HepG2 (cell line): ENCODE measurements around the gene BATF2. TPM values are rescaled to one million over a fixed set of nuclear protein-coding genes. Genes with fewer than 3 reads are reported as not detected.

Source experiments
- ATAC-seq: fragments of 200-7000 bp; cut with Tn5 transposase; 3 replicates; pipeline ENCODE4 v1.9.1; 2020; ENCODE audit warnings: mild to moderate bottlenecking, moderate library complexity
- BruUV-seq: library from RNA; stranded (reverse); fragments of 400-500 nt; replicated peaks from 2 replicates; lab custom pipeline; 2021; lab: Mats Ljungman, UMichigan
- CTCF ChIA-PET: fragments of 300-600 bp; formaldehyde crosslinking; extraction: SDS; loops from one replicate; lab custom pipeline; 2021; ENCODE audit warnings: low total read pairs, inconsistent platforms, low intra/inter-chr PET ratio; lab: Yijun Ruan, JAX
- POLR2A ChIA-PET: fragments of 350-600 bp; sonication (Branson Sonifier 250); formaldehyde crosslinking; loops from one replicate; lab custom pipeline; 2020; ENCODE audit warnings: antibody characterized with exemption, inconsistent platforms; lab: Yijun Ruan, JAX
- DNase-seq: peaks from one replicate; pipeline ENCODE4 v3.0.0-alpha.2; 2015; ENCODE audit warnings: low spot score
- FAIRE-seq: peaks from 3 replicates; lab custom pipeline; 2011; peaks lifted over from hg19 to GRCh38; lab: Jason Lieb, UNC
- H2AFZ ChIP-seq: one replicate; pipeline ENCODE4 v1.6.1; 2011; ENCODE audit warnings: low read length, inconsistent platforms
- H3K27ac ChIP-seq: fragments of 300-600 bp; 3 replicates; pipeline ENCODE4 v1.8.0; 2011; ENCODE audit warnings: mixed run types, mild to moderate bottlenecking, mixed read lengths, low read length, inconsistent platforms; ENCODE audit not compliant: insufficient read depth; ENCODE audit errors: extremely low read length
- H3K27me3 ChIP-seq, 2 experiments: fragments of 200-600 bp in 1 of 2; 2 replicates in 1 of 2; 3 replicates in 1 of 2; pipeline versions ENCODE4 v1.6.0 to v1.8.0; 2011; ENCODE audit warnings: low read length in 2 of 2, mild to moderate bottlenecking in 2 of 2, moderate library complexity in 2 of 2, inconsistent platforms in 1 of 2; ENCODE audit not compliant: insufficient read depth in 2 of 2, control insufficient read depth in 1 of 2
- H3K36me3 ChIP-seq, 2 experiments: fragments of 200-600 bp in 1 of 2; replicated peaks in 1 of 2; 2 replicates in 1 of 2; 3 replicates in 1 of 2; pipeline versions ENCODE4 v1.5.1 to v1.8.0; 2011; ENCODE audit warnings: low read length in 2 of 2, inconsistent platforms in 1 of 2; ENCODE audit not compliant: insufficient read depth in 2 of 2, control insufficient read depth in 1 of 2
- H3K4me1 ChIP-seq: 2 replicates; pipeline ENCODE4 v1.5.1; 2012; ENCODE audit warnings: low read length, inconsistent platforms; ENCODE audit not compliant: insufficient read depth
- H3K4me2 ChIP-seq: 2 replicates; pipeline ENCODE4 v1.6.0; 2011; ENCODE audit warnings: low read depth, low read length, inconsistent platforms
- H3K4me3 ChIP-seq, 3 experiments: fragments of 200-600 bp in 1 of 3; sonication (generic), shearing (Covaris generic) in 1 of 3; replicated peaks in 1 of 3; 2 replicates each; pipeline ENCODE4 v1.5.1; 2011 to 2016; ENCODE audit warnings: low read length in 3 of 3, inconsistent platforms in 2 of 3, low read depth in 2 of 3, mild to moderate bottlenecking in 2 of 3, control low read depth in 1 of 3, mixed read lengths in 1 of 3; ENCODE audit not compliant: insufficient read depth in 1 of 3
- H3K79me2 ChIP-seq: one replicate; pipeline ENCODE4 v1.6.1; 2011; ENCODE audit warnings: low read length, inconsistent platforms; ENCODE audit not compliant: insufficient read depth
- H3K9ac ChIP-seq: 2 replicates; pipeline ENCODE4 v1.6.0; 2011; ENCODE audit warnings: mild to moderate bottlenecking, low read depth, low read length, inconsistent platforms; ENCODE audit not compliant: insufficient read depth
- H3K9me3 ChIP-seq: 2 replicates; pipeline ENCODE4 v1.5.1; 2012; ENCODE audit warnings: mild to moderate bottlenecking, low read length
- H4K20me1 ChIP-seq: 2 replicates; pipeline ENCODE4 v1.6.0; 2011; ENCODE audit warnings: inconsistent platforms, mild to moderate bottlenecking, low read length, moderate library complexity; ENCODE audit not compliant: insufficient read depth
- CSRNP2 ChIP-seq: sonication (generic); formaldehyde crosslinking; conservative IDR thresholded peaks from 2 replicates; pipeline ENCODE4 v1.8.0; 2022; ENCODE audit warnings: low read depth, missing genetic modification reagents
- ELF1 ChIP-seq: sonication (generic); formaldehyde crosslinking; IDR thresholded peaks from 2 replicates; pipeline ENCODE4 v1.4.0; 2020; ENCODE audit warnings: missing genetic modification reagents
- KAT8 ChIP-seq: IDR thresholded peaks from 2 replicates; pipeline ENCODE4 v1.6.1; 2016; ENCODE audit warnings: missing genetic modification reagents, missing compliant biosample characterization
- KLF12 ChIP-seq: sonication (generic); formaldehyde crosslinking; IDR thresholded peaks from 2 replicates; pipeline ENCODE4 v1.4.0; 2020; ENCODE audit warnings: missing genetic modification reagents, borderline replicate concordance
- NFIB ChIP-seq: sonication (generic); formaldehyde crosslinking; IDR thresholded peaks from 2 replicates; pipeline ENCODE4 v1.9.0; 2021; ENCODE audit warnings: missing genetic modification reagents, mild to moderate bottlenecking, borderline replicate concordance
- SMYD3 ChIP-seq: sonication (generic); formaldehyde crosslinking; IDR thresholded peaks from 2 replicates; pipeline ENCODE4 v1.8.1; 2023; ENCODE audit warnings: mild to moderate bottlenecking, missing genetic modification reagents
- SNAPC2 ChIP-seq: sonication (generic); formaldehyde crosslinking; IDR thresholded peaks from 2 replicates; pipeline ENCODE4 v1.8.1; 2022; ENCODE audit warnings: mild to moderate bottlenecking, missing genetic modification reagents
- SPEN ChIP-seq: sonication (generic); formaldehyde crosslinking; IDR thresholded peaks from 2 replicates; pipeline ENCODE4 v1.5.1; 2020; ENCODE audit warnings: low read depth, mild to moderate bottlenecking, missing genetic modification reagents
- ZBTB44 ChIP-seq: sonication (generic); formaldehyde crosslinking; IDR thresholded peaks from 2 replicates; pipeline ENCODE4 v1.4.0; 2020; ENCODE audit warnings: missing genetic modification reagents
- ZNF224 ChIP-seq: sonication (generic); formaldehyde crosslinking; IDR thresholded peaks from 2 replicates; pipeline ENCODE4 v1.5.0; 2020; ENCODE audit warnings: mild to moderate bottlenecking, missing genetic modification reagents
- ZNF354B ChIP-seq: sonication (generic); formaldehyde crosslinking; IDR thresholded peaks from 2 replicates; pipeline ENCODE4 v1.8.0; 2022; ENCODE audit warnings: mild to moderate bottlenecking, missing genetic modification reagents
- ZNF550 ChIP-seq: sonication (generic); formaldehyde crosslinking; IDR thresholded peaks from 2 replicates; pipeline ENCODE4 v1.4.0; 2020; ENCODE audit warnings: mild to moderate bottlenecking, missing genetic modification reagents, borderline replicate concordance
- WGBS: methylation state at CpG from one replicate; pipeline ENCODE4 v1.1.6; 2017; ENCODE audit warnings: low lambda C conversion rate; 5-methylcytosine and 5-hydroxymethylcytosine counted together
- in situ Hi-C: cut with HindIII; loops from 2 replicates; pipeline ENCODE4 v1.10.0; 2017; ENCODE audit warnings: low pct_unique_long_range_greater_than_20kb; ENCODE audit not compliant: extremely low pct_ligation_motif_present
- intact Hi-C: fragments of 100-400 bp; cut with micrococcal nuclease; formaldehyde crosslinking; loops from one replicate; pipeline ENCODE4 v1.10.0; 2022; ENCODE audit not compliant: unreplicated experiment
- polyA plus RNA-seq, 8 experiments: library from polyadenylated mRNA; depleted of rRNA in 3 of 8; stranded (reverse) in 7 of 8; unstranded in 1 of 8; fragments of >200 nt; fragmentation: Illumina TruSeq in 4 of 8; extraction: Trizol in 4 of 8; gene quantifications; 2 replicates each; pipeline versions ENCODE4 v1.2.1 to v1.2.3, GENCODE V29; 2011 to 2016; ENCODE audit warnings: low read depth in 4 of 8, missing spikeins in 1 of 8, mixed read lengths in 1 of 8; ENCODE audit not compliant: insufficient read depth in 1 of 8
- total RNA-seq, 5 experiments: library from RNA; depleted of rRNA; stranded (reverse); fragments of >200 nt; fragmentation: Illumina TruSeq; extraction: Trizol; gene quantifications; 2 replicates each; pipeline ENCODE4 v1.2.3, GENCODE V29; 2016; ENCODE audit warnings: low read depth in 1 of 5
- TF ChIP-seq, protein P1 (sequence below): sonication (generic); formaldehyde crosslinking; IDR thresholded peaks from 2 replicates; pipeline ENCODE4 v1.4.0; 2020; ENCODE audit warnings: missing genetic modification reagents
- TF ChIP-seq, protein P2 (sequence below): sonication (generic); formaldehyde crosslinking; IDR thresholded peaks from 2 replicates; pipeline ENCODE4 v1.5.0; 2020; ENCODE audit warnings: mild to moderate bottlenecking, missing genetic modification reagents

The BATF2 gene
- total and polyA plus RNA-seq, 2 of the 13 experiments (the other 11 are each of a cell fraction or from before 2014, with no cell fraction given) = 2.8 to 3.9 TPM

DNA sequence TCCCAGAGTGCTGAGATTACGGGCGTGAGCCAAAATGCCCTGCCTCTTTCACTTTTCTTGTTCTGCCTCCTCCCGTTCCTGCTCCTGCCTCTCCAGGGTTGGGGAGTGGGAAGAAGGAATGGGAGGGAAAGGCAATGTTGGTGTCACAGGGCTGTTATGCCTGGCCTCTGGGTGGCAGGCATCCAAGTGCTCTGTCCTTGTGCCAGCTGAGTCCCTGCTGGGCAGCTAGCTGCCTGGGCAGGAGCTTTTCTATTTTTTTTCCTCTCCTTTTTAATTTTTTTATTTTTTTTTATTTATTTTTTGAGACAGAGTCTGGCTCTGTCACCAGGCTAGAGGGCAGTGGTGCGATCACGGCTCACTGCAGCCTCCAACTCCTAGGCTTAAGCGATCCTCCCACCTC is 40.2 kb upstream of the BATF2 start:
- BruUV-seq = no TSS peak
- POLR2A ChIA-PET = interaction anchor here (1.4 kb wide), 1 partner anchor 23 kb away, joined by 3 read pairs; the partner anchor contains the start of gene ARL2
- DNase-seq = no peak
- intact Hi-C loops (no loop called here), in situ Hi-C loops (no loop called here)
- FAIRE-seq = no peak
- TF ChIP-seq SNAPC2 (no peak), KAT8 (CRISPR knock-in tag) (no peak), NFIB (no peak), ELF1 (CRISPR knock-in tag) (no peak), ZNF550 (CRISPR knock-in tag) (no peak), SMYD3 (CRISPR knock-in tag) (no peak), ZNF224 (CRISPR knock-in tag) (no peak), SPEN (CRISPR knock-in tag) (no peak), ZBTB44 (CRISPR knock-in tag) (no peak), CSRNP2 (CRISPR knock-in tag) (no peak), KLF12 (CRISPR knock-in tag) (no peak), ZNF354B (CRISPR knock-in tag) (no peak)
- TF ChIP-seq, protein P1, sequence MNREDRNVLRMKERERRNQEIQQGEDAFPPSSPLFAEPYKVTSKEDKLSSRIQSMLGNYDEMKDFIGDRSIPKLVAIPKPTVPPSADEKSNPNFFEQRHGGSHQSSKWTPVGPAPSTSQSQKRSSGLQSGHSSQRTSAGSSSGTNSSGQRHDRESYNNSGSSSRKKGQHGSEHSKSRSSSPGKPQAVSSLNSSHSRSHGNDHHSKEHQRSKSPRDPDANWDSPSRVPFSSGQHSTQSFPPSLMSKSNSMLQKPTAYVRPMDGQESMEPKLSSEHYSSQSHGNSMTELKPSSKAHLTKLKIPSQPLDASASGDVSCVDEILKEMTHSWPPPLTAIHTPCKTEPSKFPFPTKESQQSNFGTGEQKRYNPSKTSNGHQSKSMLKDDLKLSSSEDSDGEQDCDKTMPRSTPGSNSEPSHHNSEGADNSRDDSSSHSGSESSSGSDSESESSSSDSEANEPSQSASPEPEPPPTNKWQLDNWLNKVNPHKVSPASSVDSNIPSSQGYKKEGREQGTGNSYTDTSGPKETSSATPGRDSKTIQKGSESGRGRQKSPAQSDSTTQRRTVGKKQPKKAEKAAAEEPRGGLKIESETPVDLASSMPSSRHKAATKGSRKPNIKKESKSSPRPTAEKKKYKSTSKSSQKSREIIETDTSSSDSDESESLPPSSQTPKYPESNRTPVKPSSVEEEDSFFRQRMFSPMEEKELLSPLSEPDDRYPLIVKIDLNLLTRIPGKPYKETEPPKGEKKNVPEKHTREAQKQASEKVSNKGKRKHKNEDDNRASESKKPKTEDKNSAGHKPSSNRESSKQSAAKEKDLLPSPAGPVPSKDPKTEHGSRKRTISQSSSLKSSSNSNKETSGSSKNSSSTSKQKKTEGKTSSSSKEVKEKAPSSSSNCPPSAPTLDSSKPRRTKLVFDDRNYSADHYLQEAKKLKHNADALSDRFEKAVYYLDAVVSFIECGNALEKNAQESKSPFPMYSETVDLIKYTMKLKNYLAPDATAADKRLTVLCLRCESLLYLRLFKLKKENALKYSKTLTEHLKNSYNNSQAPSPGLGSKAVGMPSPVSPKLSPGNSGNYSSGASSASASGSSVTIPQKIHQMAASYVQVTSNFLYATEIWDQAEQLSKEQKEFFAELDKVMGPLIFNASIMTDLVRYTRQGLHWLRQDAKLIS (CRISPR knock-in tag) = no peak
- TF ChIP-seq, protein P2, sequence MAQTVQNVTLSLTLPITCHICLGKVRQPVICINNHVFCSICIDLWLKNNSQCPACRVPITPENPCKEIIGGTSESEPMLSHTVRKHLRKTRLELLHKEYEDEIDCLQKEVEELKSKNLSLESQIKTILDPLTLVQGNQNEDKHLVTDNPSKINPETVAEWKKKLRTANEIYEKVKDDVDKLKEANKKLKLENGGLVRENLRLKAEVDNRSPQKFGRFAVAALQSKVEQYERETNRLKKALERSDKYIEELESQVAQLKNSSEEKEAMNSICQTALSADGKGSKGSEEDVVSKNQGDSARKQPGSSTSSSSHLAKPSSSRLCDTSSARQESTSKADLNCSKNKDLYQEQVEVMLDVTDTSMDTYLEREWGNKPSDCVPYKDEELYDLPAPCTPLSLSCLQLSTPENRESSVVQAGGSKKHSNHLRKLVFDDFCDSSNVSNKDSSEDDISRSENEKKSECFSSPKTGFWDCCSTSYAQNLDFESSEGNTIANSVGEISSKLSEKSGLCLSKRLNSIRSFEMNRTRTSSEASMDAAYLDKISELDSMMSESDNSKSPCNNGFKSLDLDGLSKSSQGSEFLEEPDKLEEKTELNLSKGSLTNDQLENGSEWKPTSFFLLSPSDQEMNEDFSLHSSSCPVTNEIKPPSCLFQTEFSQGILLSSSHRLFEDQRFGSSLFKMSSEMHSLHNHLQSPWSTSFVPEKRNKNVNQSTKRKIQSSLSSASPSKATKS (CRISPR knock-in tag) = no peak
- no peak overlapping the region for H3K4me2 ChIP-seq
- H3K36me3 ChIP-seq = peaks cover 24 to 48% of the 10 kb centered on the region in 2 experiments
- no peak for ATAC-seq
- no peaks in the 10 kb centered on the region for H3K27me3 ChIP-seq
- H3K27ac ChIP-seq = no peak overlapping the region
- no peak overlapping the region for H2AFZ ChIP-seq
- peaks cover 10% of the 10 kb centered on the region for H3K4me1 ChIP-seq
- H3K79me2 ChIP-seq = peaks cover 3% of the 10 kb centered on the region
- H4K20me1 ChIP-seq = no peaks in the 10 kb centered on the region
- CTCF ChIA-PET = no interaction called here
- no peak overlapping the region for H3K4me3 ChIP-seq
- H3K9me3 ChIP-seq = no peaks in the 10 kb centered on the region
- no peak overlapping the region for H3K9ac ChIP-seq
- WGBS = 98% methylated on average over 6 of the region's 6 CpGs
